SK-N-SH (cell line): Measurements from ENCODE around the gene GDPD1. TPM values are rescaled to one million over a fixed set of nuclear protein-coding genes. Genes with fewer than 3 reads are reported as not detected.

Source experiments
- CTCF ChIA-PET: fragments of 300-600, 350-600 bp; formaldehyde crosslinking; extraction: SDS; loops from one replicate; lab custom pipeline; 2021; lab: Yijun Ruan, JAX
- POLR2A ChIA-PET: fragments of 350-600 bp; sonication (Branson Sonifier 250); formaldehyde crosslinking; extraction: SDS; loops from one replicate; lab custom pipeline; 2020; ENCODE audit warnings: antibody characterized with exemption, inconsistent platforms; lab: Yijun Ruan, JAX
- DNase-seq: peaks from one replicate; pipeline ENCODE4 v3.0.0; 2012
- H2AFZ ChIP-seq: fragments of 200-600 bp; sonication (generic); 2 replicates; pipeline ENCODE4 v1.8.1; 2016; ENCODE audit warnings: antibody characterized with exemption, mild to moderate bottlenecking, low read depth
- H3F3A ChIP-seq: fragments of 200-600 bp; sonication (generic); replicated peaks from 2 replicates; pipeline ENCODE3; 2016; ENCODE audit warnings: antibody characterized with exemption, mild to moderate bottlenecking; ENCODE audit not compliant: insufficient read depth
- H3K27ac ChIP-seq, 2 experiments: fragments of 200-500 bp in 1 of 2; fragments of 200-600 bp in 1 of 2; sonication (Bioruptor generic) in 1 of 2; sonication (generic), shearing (Covaris generic) in 1 of 2; 2 replicates each; pipeline versions ENCODE4 v1.5.1 to v1.6.1; 2014 to 2016; ENCODE audit warnings: low read depth in 2 of 2, inconsistent platforms in 1 of 2, low read length in 1 of 2, mild to moderate bottlenecking in 1 of 2, mixed read lengths in 1 of 2
- H3K27me3 ChIP-seq: fragments of 200-600 bp; sonication (generic), shearing (Covaris generic); 2 replicates; pipeline ENCODE4 v1.6.1; 2016; ENCODE audit warnings: mixed run types; ENCODE audit not compliant: insufficient read depth
- H3K36me3 ChIP-seq, 2 experiments: fragments of 200-500 bp in 1 of 2; fragments of 200-600 bp in 1 of 2; sonication (Bioruptor generic) in 1 of 2; sonication (generic) in 1 of 2; replicated peaks in 1 of 2; 2 replicates each; pipeline versions ENCODE3 to v1.5.1; 2014 to 2016; ENCODE audit warnings: low read length in 1 of 2, mild to moderate bottlenecking in 1 of 2; ENCODE audit not compliant: insufficient read depth in 2 of 2, control insufficient read depth in 1 of 2
- H3K4me1 ChIP-seq, 2 experiments: fragments of 200-500 bp in 1 of 2; fragments of 200-600 bp in 1 of 2; sonication (Bioruptor generic) in 1 of 2; sonication (generic), shearing (Covaris generic) in 1 of 2; 2 replicates each; pipeline versions ENCODE4 v1.5.1 to v1.6.1; 2014 to 2016; ENCODE audit warnings: low read depth in 1 of 2, low read length in 1 of 2, mixed run types in 1 of 2; ENCODE audit not compliant: insufficient read depth in 2 of 2, control insufficient read depth in 1 of 2
- H3K4me2 ChIP-seq: fragments of 200-600 bp; sonication (generic), shearing (Covaris generic); 2 replicates; pipeline ENCODE4 v1.6.1; 2017; ENCODE audit warnings: mixed run types
- H3K4me3 ChIP-seq, 2 experiments: fragments of 200-500 bp in 1 of 2; fragments of 200-600 bp in 1 of 2; sonication (Bioruptor generic) in 1 of 2; sonication (generic), shearing (Covaris generic) in 1 of 2; 2 replicates each; pipeline versions ENCODE4 v1.5.1 to v1.8.1; 2014 to 2016; ENCODE audit warnings: low read depth in 2 of 2, inconsistent platforms in 1 of 2, low read length in 1 of 2, mild to moderate bottlenecking in 1 of 2, mixed read lengths in 1 of 2, moderate library complexity in 1 of 2
- H3K79me2 ChIP-seq: fragments of 200-600 bp; sonication (generic); 2 replicates; pipeline ENCODE4 v1.8.1; 2017; ENCODE audit warnings: mild to moderate bottlenecking; ENCODE audit not compliant: insufficient read depth
- H3K9ac ChIP-seq: fragments of 200-600 bp; sonication (generic); 2 replicates; pipeline ENCODE4 v1.6.1; 2017; ENCODE audit warnings: mixed run types
- H3K9me2 ChIP-seq: fragments of 200-600 bp; sonication (generic); 2 replicates; pipeline ENCODE4 v1.6.1; 2017; ENCODE audit warnings: mixed run types
- H3K9me3 ChIP-seq: fragments of 200-600 bp; sonication (generic); 2 replicates; pipeline ENCODE4 v1.6.1; 2017; ENCODE audit warnings: mixed run types, mild to moderate bottlenecking, moderate library complexity
- H4K20me1 ChIP-seq: fragments of 200-600 bp; sonication (generic); 2 replicates; pipeline ENCODE4 v1.6.1; 2017; ENCODE audit warnings: mild to moderate bottlenecking, mixed run types; ENCODE audit not compliant: insufficient read depth
- CHD2 ChIP-seq: fragments of 150-350 bp; IDR thresholded peaks from 2 replicates; pipeline ENCODE4 v1.6.1; 2018; ENCODE audit warnings: low read length; ENCODE audit not compliant: partially characterized antibody
- EP300 ChIP-seq, 2 experiments: IDR thresholded peaks; 2 replicates each; pipeline versions ENCODE4 v1.4.0 to v1.6.1; 2012; ENCODE audit warnings: borderline replicate concordance in 1 of 2, low read depth in 1 of 2, low read length in 1 of 2
- FOSL2 ChIP-seq: IDR thresholded peaks from 2 replicates; pipeline ENCODE4 v1.4.0; 2012; ENCODE audit warnings: low read depth, mild to moderate bottlenecking, moderate library complexity, borderline replicate concordance
- IRF3 ChIP-seq: fragments of 150-350 bp; IDR thresholded peaks from 2 replicates; pipeline ENCODE4 v1.6.1; 2016; ENCODE audit warnings: mild to moderate bottlenecking, low read depth, low read length
- JUND ChIP-seq: IDR thresholded peaks from 2 replicates; pipeline ENCODE4 v1.4.0; 2012
- MAX ChIP-seq: IDR thresholded peaks from 2 replicates; pipeline ENCODE4 v1.4.0; 2012; ENCODE audit warnings: low read depth
- NFIC ChIP-seq: IDR thresholded peaks from 2 replicates; pipeline ENCODE4 v1.4.0; 2012; ENCODE audit warnings: borderline replicate concordance
- POLR2AphosphoS5 ChIP-seq: IDR thresholded peaks from 2 replicates; pipeline ENCODE4 v1.6.1; 2012; ENCODE audit warnings: low read depth, low read length
- RAD21 ChIP-seq: IDR thresholded peaks from 2 replicates; pipeline ENCODE4 v1.6.1; 2012; ENCODE audit warnings: mild to moderate bottlenecking, low read length
- RCOR1 ChIP-seq: fragments of 150-350 bp; IDR thresholded peaks from 2 replicates; pipeline ENCODE4 v1.6.1; 2017; ENCODE audit warnings: antibody characterized with exemption, low read length
- REST ChIP-seq: IDR thresholded peaks from 2 replicates; pipeline ENCODE4 v1.6.1; 2012; ENCODE audit warnings: mild to moderate bottlenecking, low read depth, low read length, moderate library complexity
- RFX5 ChIP-seq: IDR thresholded peaks from 2 replicates; pipeline ENCODE4 v1.6.1; 2012; ENCODE audit warnings: mild to moderate bottlenecking, improper control_type of control experiment, low read length
- TEAD4 ChIP-seq: IDR thresholded peaks from 2 replicates; pipeline ENCODE4 v1.4.0; 2012; ENCODE audit warnings: mild to moderate bottlenecking, borderline replicate concordance; ENCODE audit not compliant: insufficient read depth
- ZBTB33 ChIP-seq: IDR thresholded peaks from 2 replicates; pipeline ENCODE4 v1.4.0; 2012; ENCODE audit warnings: low read depth, borderline replicate concordance
- WGBS: methylation state at CpG from one replicate; pipeline ENCODE4 v1.1.6; 2017; ENCODE audit warnings: low lambda C conversion rate; 5-methylcytosine and 5-hydroxymethylcytosine counted together
- polyA plus RNA-seq, 3 experiments: library from polyadenylated mRNA; depleted of rRNA; stranded (reverse); fragments of >200 nt; gene quantifications; 2 replicates each; pipeline ENCODE4 v1.2.3, GENCODE V29; 2012

GDPD1 gene
- polyA plus RNA-seq, 1 of the 3 experiments (the other 2 are of a cell fraction) = 1.5 TPM

- Histone ChIP-seq H3K4me2 (peak overlapping the region; percentile 98), H3K9me2 (no peaks in the 10 kb centered on the region), H3K9me3 (no peaks in the 10 kb centered on the region), H2AFZ (peak overlapping the region; percentile 100), H3K4me3 (peak overlapping the region; percentile 72 to 92), H3F3A (peaks cover 19% of the 10 kb centered on the region), H3K36me3 (peaks cover 2% of the 10 kb centered on the region in 2 experiments), H3K79me2 (no peaks in the 10 kb centered on the region), H3K27me3 (no peaks in the 10 kb centered on the region), H3K4me1 (no peaks in the 10 kb centered on the region; a peak in 1 of 4 replicates), H4K20me1 (no peaks in the 10 kb centered on the region), H3K9ac (peak overlapping the region; percentile 11; the same call in 1 of the 2 replicates), H3K27ac (peak overlapping the region in 1 of 2 experiments; percentile 67; a peak in 2 of 4 replicates)
- no peak for DNase-seq
- TF ChIP-seq RAD21 (no peak), MAX (no peak), ZBTB33 (no peak), CHD2 (no peak), IRF3 (no peak), REST (no peak), RCOR1 (no peak), FOSL2 (no peak), JUND (no peak), RFX5 (no peak), EP300 (IDR thresholded peaks at IDR 0.05; ENCODE audit: borderline replicate concordance in 1 of 2, low read depth in 1 of 2, low read length in 1 of 2) (no peak), TEAD4 (no peak), NFIC (no peak), POLR2AphosphoS5 (no peak)
- ChIA-PET CTCF (interaction anchor here (0.7 to 2.6 kb wide), 12 partner anchors 9 to 234 kb away, joined by 3 to 26 read pairs (median 4); partner anchors contain the start of genes PRR11, SKA2 and SMG8), POLR2A (interaction anchor here (0.9 to 1.3 kb wide), 2 partner anchors 10 to 22 kb away, joined by 3 to 15 read pairs; partner anchors contain the start of gene SMG8)
- 44% methylated on average over 7 of the region's 7 CpGs for WGBS
Observed at GRCh38 chr17:59219992-59220327, 351 bp upstream of the GDPD1 start.
